ENCODE results near the gene SNTA1.

DNA sequence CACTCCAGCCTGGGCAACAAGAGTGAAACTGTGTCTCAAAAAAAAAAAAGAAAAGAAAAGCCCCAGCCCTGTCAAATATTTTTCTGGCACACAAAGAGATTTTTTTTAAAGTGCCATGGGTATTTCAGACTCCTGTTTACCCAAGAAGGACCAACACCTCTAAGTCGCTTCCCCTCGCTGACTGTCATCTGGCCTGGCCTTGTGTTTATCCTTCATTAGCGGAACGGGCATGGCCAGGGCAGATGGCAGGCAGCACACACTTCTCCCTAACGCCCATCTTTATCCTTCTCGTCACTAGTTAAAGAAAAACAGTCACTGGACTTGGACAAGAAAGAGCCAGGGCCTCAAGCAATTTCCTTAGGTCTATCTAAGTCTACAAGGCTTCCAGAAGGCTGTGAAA, 39.0 kb upstream of the SNTA1 start:
- TF ChIP-seq, protein P1, sequence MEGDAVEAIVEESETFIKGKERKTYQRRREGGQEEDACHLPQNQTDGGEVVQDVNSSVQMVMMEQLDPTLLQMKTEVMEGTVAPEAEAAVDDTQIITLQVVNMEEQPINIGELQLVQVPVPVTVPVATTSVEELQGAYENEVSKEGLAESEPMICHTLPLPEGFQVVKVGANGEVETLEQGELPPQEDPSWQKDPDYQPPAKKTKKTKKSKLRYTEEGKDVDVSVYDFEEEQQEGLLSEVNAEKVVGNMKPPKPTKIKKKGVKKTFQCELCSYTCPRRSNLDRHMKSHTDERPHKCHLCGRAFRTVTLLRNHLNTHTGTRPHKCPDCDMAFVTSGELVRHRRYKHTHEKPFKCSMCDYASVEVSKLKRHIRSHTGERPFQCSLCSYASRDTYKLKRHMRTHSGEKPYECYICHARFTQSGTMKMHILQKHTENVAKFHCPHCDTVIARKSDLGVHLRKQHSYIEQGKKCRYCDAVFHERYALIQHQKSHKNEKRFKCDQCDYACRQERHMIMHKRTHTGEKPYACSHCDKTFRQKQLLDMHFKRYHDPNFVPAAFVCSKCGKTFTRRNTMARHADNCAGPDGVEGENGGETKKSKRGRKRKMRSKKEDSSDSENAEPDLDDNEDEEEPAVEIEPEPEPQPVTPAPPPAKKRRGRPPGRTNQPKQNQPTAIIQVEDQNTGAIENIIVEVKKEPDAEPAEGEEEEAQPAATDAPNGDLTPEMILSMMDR (IDR thresholded peaks at IDR 0.05): no peak
- no peak for TF ChIP-seq POLR2A (IDR thresholded peaks at IDR 0.05)
